ENCODE results near the gene AOC3. TPM values are rescaled to one million over a fixed set of nuclear protein-coding genes. Genes with fewer than 3 reads are reported as not detected.

Gene AOC3
- total and polyA plus RNA-seq, 4 donors, result 2.0 to 18.2 (median 4.7) TPM

GRCh38 chr17:42877037-42877436 lies 26.0 kb downstream of the AOC3 start:
- no peak overlapping the region for H3K9ac ChIP-seq (ENCODE audit: low read depth in 1 of 2, low read length in 2 of 2)
- no peak for TF ChIP-seq YY1 (IDR thresholded peaks at IDR 0.05)
- no peaks in the 10 kb centered on the region for H3K9me3 ChIP-seq (ENCODE audit: control insufficient read depth in 4 of 4, low read length in 3 of 4)
- no peak overlapping the region for H3K4me3 ChIP-seq (ENCODE audit: low read depth in 1 of 3, low read length in 3 of 3)
- no peak for DNase-seq (ENCODE audit: low spot score)
- H3K36me3 ChIP-seq (ENCODE audit: control insufficient read depth in 4 of 4, insufficient read depth in 3 of 4, low read depth in 1 of 4, low read length in 3 of 4), result peaks cover 3 to 14% (median 9%) of the 10 kb centered on the region in 4 donors
- H3K4me1 ChIP-seq (ENCODE audit: control insufficient read depth in 4 of 4, insufficient read depth in 4 of 4, low read length in 3 of 4), result peaks cover 4 to 56% (median 39%) of the 10 kb centered on the region in 4 donors
- H3K27ac ChIP-seq (ENCODE audit: low read depth in 1 of 2, low read length in 2 of 2), result no peak overlapping the region
- no peaks in the 10 kb centered on the region for H3K27me3 ChIP-seq (ENCODE audit: control insufficient read depth in 4 of 4, insufficient read depth in 4 of 4, low read length in 3 of 4)
- WGBS, result 92% methylated on average over 10 of the region's 10 CpGs

- no peak overlapping the region for H3K9ac ChIP-seq (ENCODE audit: low read depth in 1 of 2, low read length in 2 of 2)
- H3K4me3 ChIP-seq (ENCODE audit: low read depth in 1 of 3, low read length in 3 of 3), result no peak overlapping the region
- peak overlapping the region; percentile 59 to 87 for H3K27ac ChIP-seq (ENCODE audit: low read depth in 1 of 2, low read length in 2 of 2)
- H3K36me3 ChIP-seq (ENCODE audit: control insufficient read depth in 4 of 4, insufficient read depth in 3 of 4, low read depth in 1 of 4, low read length in 3 of 4), result peaks cover 2 to 9% (median 3%) of the 10 kb centered on the region in 4 donors
- no peaks in the 10 kb centered on the region for H3K9me3 ChIP-seq (ENCODE audit: control insufficient read depth in 4 of 4, low read length in 3 of 4)
- peaks cover 1 to 43% (median 28%) of the 10 kb centered on the region in 4 donors for H3K4me1 ChIP-seq (ENCODE audit: control insufficient read depth in 4 of 4, insufficient read depth in 4 of 4, low read length in 3 of 4)
- H3K27me3 ChIP-seq (ENCODE audit: control insufficient read depth in 4 of 4, insufficient read depth in 4 of 4, low read length in 3 of 4), result no peaks in the 10 kb centered on the region
- WGBS, result 37% methylated on average over 13 of the region's 13 CpGs
- no peak for TF ChIP-seq ZBTB33 (IDR thresholded peaks at IDR 0.05)
- no peak for TF ChIP-seq MAX (IDR thresholded peaks at IDR 0.05)
- TF ChIP-seq HNF4G (IDR thresholded peaks at IDR 0.05), result peak; percentile 66
- no peak for TF ChIP-seq TAF1 (conservative IDR thresholded peaks at IDR 0.05)
- no peak for TF ChIP-seq YY1 (IDR thresholded peaks at IDR 0.05)
- TF ChIP-seq EGR1 (IDR thresholded peaks at IDR 0.05; ENCODE audit: low read depth in 2 of 2), result no peak
- TF ChIP-seq ATF3 (IDR thresholded peaks at IDR 0.05), result no peak
- no peak for TF ChIP-seq FOXA1 (IDR thresholded peaks at IDR 0.05)
- TF ChIP-seq REST (IDR thresholded peaks at IDR 0.05), result no peak
- TF ChIP-seq NR2F2 (IDR thresholded peaks at IDR 0.05), result peak; percentile 14
- peak in 1 of 2 donors; percentile 15 for TF ChIP-seq RAD21 (IDR thresholded peaks at IDR 0.05)
- TF ChIP-seq HNF4A (conservative IDR thresholded peaks at IDR 0.05), result peak; percentile 82 to 91
- peak; percentile 94 to 95 for TF ChIP-seq RXRA (IDR thresholded peaks at IDR 0.05)
- TF ChIP-seq FOXA2 (IDR thresholded peaks at IDR 0.05), result no peak
- peak; percentile 72 for TF ChIP-seq SP1 (IDR thresholded peaks at IDR 0.05)
- TF ChIP-seq CTCF (IDR thresholded peaks at IDR 0.05; ENCODE audit: low read depth, low read length, missing input control), result no peak
- peak in 1 of 2 donors; percentile 30 for TF ChIP-seq JUND (IDR thresholded peaks at IDR 0.05)
- no peak for TF ChIP-seq GABPA (IDR thresholded peaks at IDR 0.05 in 1 of 2, conservative IDR thresholded peaks at IDR 0.05 in 1 of 2)
- DNase-seq (ENCODE audit: low spot score), result peak; percentile 57
Observed at GRCh38 chr17:42878123-42878880, 27.3 kb downstream of the AOC3 start.

Data from liver (tissue), 9 donors.